VCaP (cell line): Measurements from ENCODE around the gene CTU2.

ENCODE experiments used
- H3K27ac ChIP-seq: fragments of 450-650 bp; 2 replicates; pipeline ENCODE4 v1.5.1; 2017
- TF ChIP-seq, protein P1 (sequence below): fragments of 450-650 bp; conservative IDR thresholded peaks from 2 replicates; pipeline ENCODE4 v1.5.1; 2017; ENCODE audit warnings: mild to moderate bottlenecking, moderate library complexity

Gene CTU2

DNA sequence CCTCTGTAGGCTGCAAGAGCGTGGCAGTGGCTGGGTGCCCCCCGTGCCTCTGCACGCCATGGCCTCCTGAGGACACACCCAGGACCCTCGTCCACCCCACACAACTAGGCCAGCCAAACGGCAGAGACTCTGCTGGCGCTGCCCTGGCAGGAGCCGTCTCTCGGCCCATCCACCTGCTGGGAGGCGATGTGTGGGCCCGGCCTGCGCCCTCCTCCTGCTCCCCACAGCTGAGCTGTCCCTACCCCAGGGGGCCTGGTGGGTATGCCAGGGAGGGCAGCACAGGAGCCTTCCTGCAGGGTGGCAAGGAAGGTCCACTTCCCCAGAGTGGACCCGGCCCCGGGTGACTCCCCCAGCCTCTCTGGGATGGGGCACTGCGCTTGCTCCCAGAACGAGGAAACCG, 7.1 kb upstream of the CTU2 start:
- no peak overlapping the region for H3K27ac ChIP-seq
- TF ChIP-seq, protein P1, sequence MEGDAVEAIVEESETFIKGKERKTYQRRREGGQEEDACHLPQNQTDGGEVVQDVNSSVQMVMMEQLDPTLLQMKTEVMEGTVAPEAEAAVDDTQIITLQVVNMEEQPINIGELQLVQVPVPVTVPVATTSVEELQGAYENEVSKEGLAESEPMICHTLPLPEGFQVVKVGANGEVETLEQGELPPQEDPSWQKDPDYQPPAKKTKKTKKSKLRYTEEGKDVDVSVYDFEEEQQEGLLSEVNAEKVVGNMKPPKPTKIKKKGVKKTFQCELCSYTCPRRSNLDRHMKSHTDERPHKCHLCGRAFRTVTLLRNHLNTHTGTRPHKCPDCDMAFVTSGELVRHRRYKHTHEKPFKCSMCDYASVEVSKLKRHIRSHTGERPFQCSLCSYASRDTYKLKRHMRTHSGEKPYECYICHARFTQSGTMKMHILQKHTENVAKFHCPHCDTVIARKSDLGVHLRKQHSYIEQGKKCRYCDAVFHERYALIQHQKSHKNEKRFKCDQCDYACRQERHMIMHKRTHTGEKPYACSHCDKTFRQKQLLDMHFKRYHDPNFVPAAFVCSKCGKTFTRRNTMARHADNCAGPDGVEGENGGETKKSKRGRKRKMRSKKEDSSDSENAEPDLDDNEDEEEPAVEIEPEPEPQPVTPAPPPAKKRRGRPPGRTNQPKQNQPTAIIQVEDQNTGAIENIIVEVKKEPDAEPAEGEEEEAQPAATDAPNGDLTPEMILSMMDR, result no peak

DNA sequence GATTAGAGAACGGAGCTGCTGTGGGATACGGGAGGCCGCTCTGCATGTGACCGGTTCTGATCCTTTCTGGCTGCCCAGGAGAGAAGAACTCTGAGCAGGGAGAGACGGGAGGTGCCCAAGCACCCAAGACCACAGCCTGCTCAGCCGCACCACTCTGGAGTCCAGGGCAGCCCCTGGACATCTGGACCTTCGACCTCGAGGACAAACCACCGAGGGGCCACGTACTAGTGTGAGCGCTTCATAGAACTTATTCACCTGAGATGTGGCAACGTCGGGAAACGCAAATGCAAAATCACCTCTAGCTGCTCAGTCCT, 6.0 kb upstream of the CTU2 start:
- TF ChIP-seq, protein P1, result no peak
- H3K27ac ChIP-seq, result no peak overlapping the region

DNA sequence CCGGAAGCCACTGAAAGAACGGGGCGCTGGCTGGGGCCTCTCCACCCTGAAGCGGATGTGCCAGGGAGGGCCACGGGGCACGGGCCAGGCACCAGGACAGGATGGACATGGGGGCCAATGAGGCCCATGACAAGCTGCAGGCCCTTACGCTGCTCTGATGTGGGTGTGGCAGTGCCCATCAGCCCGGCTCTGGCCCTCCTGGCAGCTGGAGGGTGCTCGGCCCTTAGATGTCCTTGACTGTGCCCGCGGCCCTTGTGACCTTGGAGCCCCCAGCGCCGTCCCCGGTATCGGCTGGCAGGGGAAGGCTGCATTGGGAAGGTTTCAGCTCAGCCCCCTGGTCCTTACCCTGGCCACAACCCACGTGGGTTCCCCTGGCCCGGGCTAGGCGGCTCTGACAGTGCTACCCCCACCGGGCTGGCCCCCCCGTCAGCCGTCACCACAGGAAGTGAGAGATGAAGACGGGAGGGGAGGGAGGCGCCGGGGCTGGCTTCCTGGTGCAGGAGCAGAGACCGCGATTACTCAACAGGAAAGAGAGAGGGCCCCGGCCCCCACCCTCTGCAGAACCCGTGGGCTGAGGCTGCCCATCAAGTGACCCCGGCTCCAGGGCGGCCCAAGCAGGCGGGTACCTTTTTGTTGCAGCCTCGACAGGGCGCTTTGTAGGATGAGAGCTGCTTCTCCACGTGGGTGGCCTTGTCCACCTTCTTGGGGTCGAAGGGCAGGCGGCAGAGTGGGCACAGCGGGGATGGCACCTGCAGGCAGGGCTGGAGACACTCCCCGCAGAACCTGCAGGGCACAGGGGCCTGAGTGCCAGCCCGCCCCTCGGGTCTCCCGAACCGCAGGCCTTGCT, 5.4 kb upstream of the CTU2 start:
- H3K27ac ChIP-seq, result no peak overlapping the region
- TF ChIP-seq, protein P1, result no peak

DNA sequence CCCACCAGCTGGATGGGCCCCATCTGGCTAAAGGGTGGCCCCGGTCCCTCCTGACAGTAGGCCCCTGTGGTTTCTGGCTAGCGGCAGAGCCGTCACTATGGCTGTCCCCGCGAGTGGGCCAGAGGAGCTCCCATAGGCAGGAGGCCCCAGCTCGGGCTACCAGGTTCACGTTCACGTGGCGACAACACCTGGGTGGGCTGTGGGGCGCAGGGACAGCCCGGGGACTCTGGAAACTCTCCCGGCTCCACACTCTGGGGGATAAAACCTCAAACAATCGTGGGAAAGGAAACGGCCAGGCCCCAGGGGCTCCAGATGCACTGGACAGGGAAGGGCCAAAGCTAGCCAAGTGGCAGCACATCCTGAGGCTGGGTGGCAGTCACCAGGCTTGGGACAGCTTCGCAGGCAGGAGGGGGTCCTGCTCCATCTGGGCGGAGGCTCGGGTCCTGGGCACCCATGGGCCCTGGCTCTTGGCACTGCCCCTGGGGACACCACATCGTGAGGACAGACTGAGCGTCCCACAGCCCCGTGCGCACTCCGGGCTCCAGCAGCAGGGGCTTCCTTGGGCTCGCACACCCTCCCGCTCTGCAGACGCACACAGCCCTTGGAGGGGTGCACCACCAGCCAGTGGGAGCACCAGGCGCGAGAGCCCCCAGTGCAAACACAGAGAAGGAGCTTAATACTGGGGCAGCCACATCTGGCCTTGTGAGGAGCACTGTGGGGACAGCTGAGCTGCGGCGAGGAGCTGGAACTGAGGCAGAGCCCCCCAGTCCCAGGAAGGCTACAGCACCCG, 4.5 kb upstream of the CTU2 start:
- TF ChIP-seq, protein P1, result no peak
- no peak overlapping the region for H3K27ac ChIP-seq

DNA sequence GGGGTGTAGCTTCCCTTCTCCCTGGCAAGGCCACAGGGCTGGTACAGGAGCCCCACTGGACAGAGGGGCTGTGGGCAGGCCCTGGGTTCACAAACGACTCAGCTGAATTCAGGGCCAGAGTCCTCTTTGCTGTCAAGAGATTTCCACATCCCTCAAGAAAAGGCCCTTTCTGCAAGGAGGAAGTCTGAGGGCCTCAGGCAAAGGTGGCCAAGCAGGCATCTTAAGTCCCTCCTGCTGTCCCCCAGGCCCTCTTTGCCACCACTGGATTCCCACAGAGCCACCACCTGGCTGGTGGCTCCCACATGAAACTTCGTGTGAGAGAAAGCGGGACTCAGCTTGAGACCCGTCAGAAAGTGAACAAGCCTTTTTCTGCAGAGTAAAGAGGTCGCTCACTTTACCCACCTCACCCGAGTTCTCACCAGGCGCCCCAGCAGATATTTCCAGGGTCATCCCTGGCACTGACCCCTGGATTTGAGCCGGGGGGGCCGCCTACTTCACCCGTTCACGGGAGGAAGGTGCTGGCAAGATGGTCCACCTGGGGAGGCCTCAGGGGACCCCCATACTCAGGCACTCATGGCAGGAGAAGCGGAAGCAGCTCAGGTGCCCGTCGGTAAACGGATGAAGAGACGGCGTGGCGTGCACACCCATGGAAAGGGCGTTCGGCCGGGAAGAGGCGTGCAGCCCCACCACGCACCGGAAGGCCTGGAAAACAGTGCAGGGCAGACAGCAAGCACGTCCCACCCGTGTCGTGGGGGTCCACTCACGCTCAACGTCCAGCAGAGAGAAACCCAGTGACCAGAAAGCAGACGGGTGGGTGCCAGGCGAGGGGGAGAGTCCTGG, 3.7 kb upstream of the CTU2 start:
- H3K27ac ChIP-seq, result no peak overlapping the region
- TF ChIP-seq, protein P1, result no peak

DNA sequence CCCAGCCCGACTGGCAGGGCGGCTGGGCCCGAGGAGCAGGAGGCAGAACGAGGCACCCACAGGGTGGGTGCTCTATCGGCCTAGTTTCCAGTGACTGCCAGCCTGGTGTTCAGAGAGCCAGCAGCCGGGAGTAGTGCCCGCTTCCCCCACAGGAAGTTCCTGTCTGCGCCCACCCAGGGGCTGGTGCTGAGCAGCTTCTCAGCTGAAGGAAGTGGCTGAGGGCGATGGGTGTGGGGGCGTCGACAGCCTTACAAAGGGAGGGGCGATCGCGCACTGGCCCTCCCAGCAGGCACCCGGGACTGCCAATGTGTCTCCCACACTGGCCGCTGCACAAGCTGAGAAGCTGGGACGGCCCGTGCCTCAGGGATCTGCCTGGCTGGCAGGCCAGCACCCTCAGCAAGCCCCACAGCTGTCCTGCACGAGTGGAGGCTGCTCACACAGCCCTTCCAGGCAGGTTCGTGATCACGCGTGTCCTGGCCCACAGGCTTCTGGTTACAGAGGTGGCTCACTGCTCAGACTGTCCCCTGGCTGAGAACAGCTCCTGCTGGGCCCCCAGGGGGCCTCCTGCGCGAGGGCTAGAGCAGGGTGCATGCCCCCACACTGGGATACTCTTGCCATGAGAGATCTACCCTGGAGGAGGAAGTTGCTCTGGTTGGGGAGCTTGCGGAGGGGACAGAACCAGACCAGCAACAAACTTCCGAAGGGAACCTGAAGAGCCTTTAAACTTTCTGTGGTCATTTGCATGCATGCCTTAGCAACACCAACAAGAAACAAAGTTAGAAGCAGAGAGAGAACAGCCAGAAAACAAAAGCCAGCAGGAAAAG, 2.6 kb upstream of the CTU2 start:
- TF ChIP-seq, protein P1, result no peak
- no peak overlapping the region for H3K27ac ChIP-seq
